GM12878 (cell line): ENCODE data around the gene EHD1. TPM values are rescaled to one million over a fixed set of nuclear protein-coding genes. Genes with fewer than 3 reads are reported as not detected.

Experiments used
- ATAC-seq: fragments of 200-7000 bp; cut with Tn5 transposase; 3 replicates; pipeline ENCODE4 v1.9.1; 2020; ENCODE audit warnings: mild to moderate bottlenecking, moderate library complexity
- BruUV-seq: library from RNA; stranded (reverse); fragments of 400-500 nt; replicated peaks from 2 replicates; lab custom pipeline; 2021; lab: Mats Ljungman, UMichigan
- CTCF ChIA-PET: fragments of 300-600 bp; sonication (Branson Sonifier 250); formaldehyde crosslinking; extraction: SDS; loops from one replicate; lab custom pipeline; 2021; ENCODE audit warnings: inconsistent platforms; lab: Yijun Ruan, JAX
- POLR2A ChIA-PET: fragments of 350-600 bp; formaldehyde crosslinking; extraction: SDS; loops from one replicate; lab custom pipeline; 2021; ENCODE audit warnings: inconsistent platforms; lab: Charles Lee
- RAD21 ChIA-PET: fragments of 300-600 bp; sonication (Branson Sonifier 250); formaldehyde crosslinking; loops from one replicate; lab custom pipeline; 2023; ENCODE audit warnings: antibody characterized with exemption; ENCODE audit not compliant: unreplicated experiment; lab: Charles Lee
- SMC1A ChIA-PET: fragments of 300-600 bp; sonication (Branson Sonifier 250); formaldehyde crosslinking; loops from one replicate; lab custom pipeline; 2023; ENCODE audit not compliant: unreplicated experiment, uncharacterized antibody; lab: Charles Lee
- DNase-seq: peaks from one replicate; pipeline ENCODE4 v3.0.0-alpha.2; 2011; ENCODE audit warnings: low read depth, low spot score
- FAIRE-seq: peaks from 3 replicates; lab custom pipeline; 2011; peaks lifted over from hg19 to GRCh38; lab: Jason Lieb, UNC
- H2AFZ ChIP-seq: 2 replicates; pipeline ENCODE4 v1.6.0; 2011; ENCODE audit warnings: low read depth, low read length, control low read depth; ENCODE audit not compliant: control insufficient read depth
- H3K27ac ChIP-seq: 2 replicates; pipeline ENCODE4 v1.5.1; 2011; ENCODE audit warnings: control low read depth; ENCODE audit not compliant: control insufficient read depth, insufficient read depth
- H3K27me3 ChIP-seq, 2 experiments: replicated peaks in 1 of 2; 2 replicates each; pipeline versions ENCODE4 v1.6.0 to v1.6.1; 2011; ENCODE audit warnings: low read length in 1 of 2; ENCODE audit not compliant: control insufficient read depth in 2 of 2, insufficient read depth in 2 of 2
- H3K36me3 ChIP-seq, 2 experiments: 2 replicates each; pipeline ENCODE4 v1.5.1; 2011; ENCODE audit warnings: low read length in 1 of 2; ENCODE audit not compliant: control insufficient read depth in 2 of 2, insufficient read depth in 2 of 2
- H3K4me1 ChIP-seq: 2 replicates; pipeline ENCODE4 v1.6.1; 2011; ENCODE audit warnings: mild to moderate bottlenecking, low read length, moderate library complexity, mixed read lengths; ENCODE audit not compliant: control insufficient read depth, insufficient read depth
- H3K4me2 ChIP-seq: 2 replicates; pipeline ENCODE4 v1.6.0; 2011; ENCODE audit warnings: control low read depth; ENCODE audit not compliant: control insufficient read depth, insufficient read depth
- H3K4me3 ChIP-seq: fragments of 200-600 bp; sonication (generic); 2 replicates; pipeline ENCODE4 v1.5.1; 2016
- H3K79me2 ChIP-seq: 2 replicates; pipeline ENCODE4 v1.6.0; 2011; ENCODE audit warnings: low read length; ENCODE audit not compliant: control insufficient read depth, insufficient read depth
- H3K9ac ChIP-seq: 2 replicates; pipeline ENCODE4 v1.8.0; 2011; ENCODE audit warnings: low read length, control low read depth, mixed read lengths; ENCODE audit not compliant: control insufficient read depth, insufficient read depth
- H3K9me3 ChIP-seq: replicated peaks from 3 replicates; pipeline ENCODE4 v1.5.1; 2011; ENCODE audit warnings: mild to moderate bottlenecking, low read length; ENCODE audit not compliant: control insufficient read depth, insufficient read depth
- H4K20me1 ChIP-seq: 2 replicates; pipeline ENCODE4 v1.6.0; 2011; ENCODE audit not compliant: control insufficient read depth, insufficient read depth
- CHD2 ChIP-seq: IDR thresholded peaks from 2 replicates; pipeline ENCODE4 v1.6.1; 2011; ENCODE audit warnings: low read depth, low read length, improper control_type of control experiment, borderline replicate concordance
- NFYB ChIP-seq: IDR thresholded peaks from 2 replicates; pipeline ENCODE4 v1.6.1; 2011; ENCODE audit warnings: low read depth, mild to moderate bottlenecking, low read length, improper control_type of control experiment, moderate library complexity; ENCODE audit not compliant: insufficient read depth
- PBX3 ChIP-seq: IDR thresholded peaks from 2 replicates; pipeline ENCODE4 v1.6.1; 2011; ENCODE audit warnings: mild to moderate bottlenecking, low read depth, low read length, moderate library complexity; ENCODE audit not compliant: insufficient replicate concordance
- RBBP5 ChIP-seq: fragments of 200-600 bp; sonication (generic); conservative IDR thresholded peaks from 2 replicates; pipeline ENCODE4 v1.6.1; 2016
- TCF3 ChIP-seq: IDR thresholded peaks from 2 replicates; pipeline ENCODE4 v1.6.1; 2012; ENCODE audit warnings: low read depth, mild to moderate bottlenecking, low read length, borderline replicate concordance; ENCODE audit not compliant: insufficient read depth
- WGBS: methylation state at CpG from one replicate; pipeline ENCODE4 v1.1.6; 2016; ENCODE audit warnings: low lambda C conversion rate; ENCODE audit not compliant: insufficient replicate concordance, insufficient coverage; ENCODE audit errors: missing lambda C conversion rate; 5-methylcytosine and 5-hydroxymethylcytosine counted together
- in situ Hi-C: fragments of 300-500 bp; cut with MboI; formaldehyde crosslinking; loops from 9 replicates; pipeline ENCODE4 v1.14.3; 2018; ENCODE audit warnings: mixed read lengths
- intact Hi-C: fragments of 100-400 bp; cut with micrococcal nuclease; formaldehyde crosslinking; loops from one replicate; pipeline ENCODE4 v1.14.2; 2022; ENCODE audit not compliant: unreplicated experiment
- polyA plus RNA-seq, 11 experiments: library from polyadenylated mRNA; depleted of rRNA in 4 of 11; unstranded in 6 of 11; stranded (reverse) in 5 of 11; fragments of >200 nt; fragmentation: Nextera tagmentation in 4 of 11; fragmentation: Illumina TruSeq in 1 of 11; extraction: Ambion mirVana in 4 of 11; extraction: Trizol in 1 of 11; gene quantifications; 1 replicate in 1 of 11; 2 replicates in 10 of 11; pipeline versions ENCODE4 v1.2.1 to v1.2.3, GENCODE V29; 2011 to 2016; ENCODE audit warnings: inconsistent platforms in 2 of 11, missing spikeins in 2 of 11, low read depth in 1 of 11
- total RNA-seq, 4 experiments: library from RNA; depleted of rRNA in 3 of 4; stranded (reverse); fragments of >200 nt in 3 of 4; fragmentation: Illumina TruSeq in 1 of 4; extraction: Trizol in 1 of 4; gene quantifications; 2 replicates each; pipeline versions ENCODE4 v1.2.1 to v1.2.3, GENCODE V29; 2013 to 2021

The EHD1 gene
- total and polyA plus RNA-seq, 10 of the 15 experiments (the other 5 are each of a cell fraction or from before 2014, with no cell fraction given) = 1.0 to 165 (median 66.5) TPM

- intact Hi-C loops = no loop called here
- TF ChIP-seq TCF3 (no peak), PBX3 (no peak), RBBP5 (no peak), CHD2 (no peak), NFYB (no peak)
- POLR2A ChIA-PET = interaction anchor here (13.8 to 24.3 kb wide), 2 partner anchors 13 to 18 kb away, joined by 232 to 620 read pairs; partner anchors contain the start of genes CDC42BPG and EHD1
- Histone ChIP-seq H3K4me3 (no peak overlapping the region), H3K79me2 (peaks cover 78% of the 10 kb centered on the region), H3K4me1 (peaks cover 89% of the 10 kb centered on the region), H3K4me2 (peak overlapping the region; percentile 52; the same call in 1 of the 2 replicates), H3K9me3 (no peaks in the 10 kb centered on the region), H2AFZ (no peak overlapping the region), H3K36me3 (peaks cover 20 to 29% of the 10 kb centered on the region in 2 experiments; a peak in 3 of 4 replicates), H3K27me3 (no peaks in the 10 kb centered on the region), H4K20me1 (no peaks in the 10 kb centered on the region), H3K27ac (peak overlapping the region; percentile 99), H3K9ac (peak overlapping the region; percentile 9; the same call in 1 of the 2 replicates)
- CTCF ChIA-PET = interaction anchor here (15.4 to 28.8 kb wide), 2 partner anchors 13 to 23 kb away, joined by 374 to 1208 read pairs; partner anchors contain the start of genes CDC42BPG and EHD1
- BruUV-seq = no TSS peak
- SMC1A ChIA-PET = interaction anchor here (1.3 to 15.0 kb wide), 3 partner anchors 12 to 22 kb away, joined by 3 to 306 read pairs (median 226); partner anchors contain the start of gene EHD1
- RAD21 ChIA-PET = interaction anchor here (13.2 to 15.8 kb wide), 2 partner anchors 14 to 15 kb away, joined by 253 to 316 read pairs; partner anchors contain the start of genes CDC42BPG and EHD1
- no peak for FAIRE-seq
- in situ Hi-C loops = loop anchor here (10.0 kb wide), 1 partner anchor 562 kb away; the partner anchor contains the start of gene NEAT1
- DNase-seq = no peak
- WGBS = 81% methylated on average over 9 of the region's 9 CpGs
- ATAC-seq = no peak
Measured at GRCh38 chr11:64862987-64863390, 15.4 kb downstream of the EHD1 start.
